Measurements from ENCODE around the gene OPA3.

OPA3 gene

GRCh38 chr19:45501730-45502014 is 82.9 kb downstream of the OPA3 start:
- no peak for DNase-seq (ENCODE audit: low spot score)

DNA sequence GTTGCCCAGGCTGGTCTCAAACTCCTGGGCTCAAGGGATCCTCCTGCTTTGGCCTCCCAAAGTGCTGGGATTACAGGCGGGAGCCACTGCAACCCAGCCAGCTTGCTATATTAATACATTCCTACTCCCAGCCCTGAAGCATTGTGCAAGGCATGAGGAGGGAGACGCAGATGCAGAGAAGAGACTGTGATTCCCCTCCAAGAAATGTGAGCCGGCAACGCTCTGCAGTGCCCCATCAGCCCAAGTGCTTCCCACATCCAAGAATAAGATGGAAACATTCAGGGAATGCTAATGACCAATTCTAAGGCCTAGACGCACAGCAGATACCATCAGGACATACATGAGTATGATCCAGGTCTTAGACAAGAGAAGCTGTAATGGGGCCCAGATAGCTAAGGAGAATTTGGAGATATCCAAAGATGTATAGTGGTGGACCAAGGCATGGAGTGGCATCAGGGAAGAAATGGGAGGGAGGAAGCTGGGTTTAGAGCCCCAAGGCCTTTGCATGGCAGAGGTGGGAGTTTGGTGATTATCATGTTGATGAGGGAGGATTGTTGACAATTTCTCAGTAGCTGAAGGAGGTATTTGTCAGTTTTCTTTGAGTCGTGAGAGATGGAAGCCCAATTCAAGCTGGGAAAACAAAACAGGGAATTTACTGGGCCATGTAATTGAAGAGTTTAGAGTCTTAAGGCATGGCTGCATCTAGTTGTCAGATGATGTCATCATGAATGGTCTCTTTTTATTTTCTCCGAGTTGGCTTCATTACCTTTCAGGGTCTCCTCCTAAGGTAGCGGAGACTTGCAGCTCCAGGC is 83.5 kb downstream of the OPA3 start:
- no peak for DNase-seq (ENCODE audit: low spot score)

DNA sequence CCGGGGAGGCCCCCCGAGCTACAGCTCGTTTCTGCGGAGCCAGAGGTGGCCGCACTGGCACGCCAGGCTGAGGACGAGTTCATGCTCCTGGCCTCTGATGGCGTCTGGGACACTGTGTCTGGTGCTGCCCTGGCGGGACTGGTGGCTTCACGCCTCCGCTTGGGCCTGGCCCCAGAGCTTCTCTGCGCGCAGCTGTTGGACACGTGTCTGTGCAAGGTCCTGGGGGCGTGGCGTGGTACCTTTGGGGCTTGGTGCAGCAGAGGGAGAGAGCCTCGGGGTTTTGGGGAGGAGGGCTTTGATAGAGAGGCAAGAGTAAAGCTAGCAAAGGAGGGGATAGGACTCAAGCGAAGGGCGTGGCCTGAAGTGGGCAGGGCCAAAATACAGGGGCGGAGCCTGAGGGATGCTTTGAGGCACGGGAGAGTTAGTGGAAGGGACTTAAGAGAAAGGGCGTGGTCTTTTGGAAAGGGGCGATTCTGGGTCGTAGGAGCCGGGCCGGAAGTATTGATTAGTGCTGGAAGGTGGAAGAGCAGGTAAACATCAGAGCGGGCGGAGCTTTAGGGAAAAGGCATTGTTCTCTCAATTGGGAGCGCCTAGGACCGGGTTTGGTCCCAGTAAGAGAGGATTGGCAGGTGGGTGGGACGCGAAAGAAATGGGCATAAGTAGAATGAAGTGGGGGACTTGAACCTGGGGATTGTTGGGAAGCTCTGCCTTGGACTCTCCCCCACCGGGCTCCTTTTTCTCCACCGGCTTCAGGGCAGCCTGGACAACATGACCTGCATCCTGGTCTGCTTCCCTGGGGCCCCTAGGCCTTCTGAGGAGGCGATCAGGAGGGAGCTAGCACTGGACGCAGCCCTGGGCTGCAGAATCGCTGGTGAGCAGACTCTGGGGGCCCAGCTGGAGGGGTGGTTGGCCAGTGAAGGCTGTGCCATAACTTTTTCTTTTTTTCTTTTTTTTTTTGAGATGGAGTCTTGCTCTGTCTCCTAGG is 85.1 kb downstream of the OPA3 start:
- DNase-seq (ENCODE audit: low spot score), result no peak

DNA sequence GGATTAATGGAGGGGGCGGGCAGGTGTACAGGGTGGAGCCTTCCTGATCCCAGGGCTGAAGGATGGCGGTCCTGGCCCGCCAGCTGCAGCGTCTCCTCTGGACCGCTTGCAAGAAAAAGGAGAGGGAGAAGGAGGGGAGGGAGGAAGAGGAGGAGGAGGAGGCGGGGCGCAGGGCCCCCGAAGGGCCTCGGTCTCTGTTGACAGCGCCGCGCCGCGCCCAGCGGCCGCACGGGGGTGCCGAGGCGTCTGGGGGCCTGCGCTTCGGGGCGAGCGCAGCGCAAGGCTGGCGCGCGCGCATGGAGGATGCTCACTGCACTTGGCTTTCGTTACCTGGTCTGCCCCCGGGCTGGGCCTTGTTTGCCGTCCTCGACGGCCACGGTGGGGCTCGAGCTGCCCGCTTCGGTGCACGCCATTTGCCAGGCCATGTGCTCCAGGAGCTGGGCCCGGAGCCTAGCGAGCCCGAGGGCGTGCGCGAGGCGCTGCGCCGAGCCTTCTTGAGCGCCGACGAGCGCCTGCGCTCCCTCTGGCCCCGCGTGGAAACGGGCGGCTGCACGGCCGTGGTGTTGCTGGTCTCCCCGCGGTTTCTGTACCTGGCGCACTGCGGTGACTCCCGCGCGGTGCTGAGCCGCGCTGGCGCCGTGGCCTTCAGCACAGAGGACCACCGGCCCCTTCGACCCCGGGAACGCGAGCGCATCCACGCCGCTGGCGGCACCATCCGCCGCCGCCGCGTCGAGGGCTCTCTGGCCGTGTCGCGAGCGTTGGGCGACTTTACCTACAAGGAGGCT is 86.0 kb downstream of the OPA3 start, which contains the start of gene PPM1N:
PPM1N (plus strand) TSS at position 33 of the 785 bp plus-strand sequence; CDS start at position 63, 30 bp downstream.
- DNase-seq (ENCODE audit: low spot score), result no peak

DNA sequence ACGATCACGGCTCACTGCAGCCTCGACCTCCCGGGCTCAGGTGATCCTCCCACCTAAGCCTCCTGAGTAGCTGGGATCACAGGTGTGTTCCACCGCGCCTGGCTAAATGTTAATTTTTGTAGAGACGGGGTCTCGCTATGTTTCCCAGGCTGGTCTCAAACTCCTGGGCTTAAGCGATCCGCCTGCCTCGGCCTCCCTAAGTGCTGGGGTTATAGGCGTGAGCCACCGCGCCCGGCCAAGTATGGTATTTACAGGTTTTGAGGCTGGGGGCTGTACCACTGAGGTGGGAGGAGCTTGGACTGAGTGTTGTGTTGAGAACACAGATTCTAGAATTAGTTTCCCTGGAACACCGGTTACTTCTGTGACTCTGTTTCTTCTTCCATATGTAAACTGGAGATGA is 86.8 kb downstream of the OPA3 start:
- DNase-seq (ENCODE audit: low spot score), result no peak

GRCh38 chr19:45496349-45496953 is 88.2 kb downstream of the OPA3 start:
- DNase-seq (ENCODE audit: low spot score), result no peak

DNA sequence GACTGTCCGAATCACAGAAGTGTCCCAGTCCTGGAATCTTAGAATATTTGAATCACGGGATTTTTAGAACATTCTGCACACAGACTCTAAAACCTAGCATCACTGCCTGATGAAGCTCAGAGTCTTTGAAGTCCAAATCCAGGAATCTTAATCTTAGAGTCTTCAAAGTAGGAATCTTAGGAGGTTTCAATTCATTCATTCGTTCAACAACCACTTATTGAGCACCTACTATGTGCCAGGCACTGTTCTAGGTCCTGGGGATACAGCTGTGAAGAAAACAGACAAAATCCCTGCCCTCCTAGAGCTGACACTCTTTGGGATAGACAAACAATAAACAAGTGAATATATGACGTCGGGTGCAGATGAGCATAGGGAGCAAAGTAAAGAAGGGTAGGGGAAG is 89.4 kb downstream of the OPA3 start:
- DNase-seq (ENCODE audit: low spot score), result no peak

- no peak for DNase-seq (ENCODE audit: low spot score)
These were observed 90.2 kb downstream of the OPA3 start for GRCh38 chr19:45494261-45494916.

GRCh38 chr19:45492627-45493470 is 91.8 kb downstream of the OPA3 start:
- no peak for DNase-seq (ENCODE audit: low spot score)

- no peak for DNase-seq (ENCODE audit: low spot score)
These were observed 92.4 kb downstream of the OPA3 start for GRCh38 chr19:45492137-45492626.

GRCh38 chr19:45489216-45489855 is 95.3 kb downstream of the OPA3 start:
- no peak for DNase-seq (ENCODE audit: low spot score)

DNA sequence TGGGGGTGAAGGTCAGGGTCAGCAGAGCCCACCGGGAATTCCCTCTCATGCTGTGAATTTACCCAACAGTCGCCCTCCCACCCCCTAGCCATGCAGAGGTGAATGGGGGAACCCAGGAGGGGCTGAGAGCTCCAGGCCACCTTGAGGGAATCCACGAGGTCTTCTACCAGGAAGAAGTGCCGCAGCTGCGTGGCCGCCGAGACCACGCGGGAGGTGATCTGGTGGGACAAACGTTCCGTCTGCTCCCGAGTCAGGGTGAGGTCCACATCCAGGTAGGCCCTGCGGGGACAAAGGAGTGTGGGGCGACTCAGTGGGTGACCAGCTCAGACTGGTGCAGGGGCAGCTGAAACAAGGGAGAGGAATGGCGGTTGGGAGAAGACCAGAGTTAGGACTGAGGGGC is 95.9 kb downstream of the OPA3 start:
- no peak for DNase-seq (ENCODE audit: low spot score)

DNA sequence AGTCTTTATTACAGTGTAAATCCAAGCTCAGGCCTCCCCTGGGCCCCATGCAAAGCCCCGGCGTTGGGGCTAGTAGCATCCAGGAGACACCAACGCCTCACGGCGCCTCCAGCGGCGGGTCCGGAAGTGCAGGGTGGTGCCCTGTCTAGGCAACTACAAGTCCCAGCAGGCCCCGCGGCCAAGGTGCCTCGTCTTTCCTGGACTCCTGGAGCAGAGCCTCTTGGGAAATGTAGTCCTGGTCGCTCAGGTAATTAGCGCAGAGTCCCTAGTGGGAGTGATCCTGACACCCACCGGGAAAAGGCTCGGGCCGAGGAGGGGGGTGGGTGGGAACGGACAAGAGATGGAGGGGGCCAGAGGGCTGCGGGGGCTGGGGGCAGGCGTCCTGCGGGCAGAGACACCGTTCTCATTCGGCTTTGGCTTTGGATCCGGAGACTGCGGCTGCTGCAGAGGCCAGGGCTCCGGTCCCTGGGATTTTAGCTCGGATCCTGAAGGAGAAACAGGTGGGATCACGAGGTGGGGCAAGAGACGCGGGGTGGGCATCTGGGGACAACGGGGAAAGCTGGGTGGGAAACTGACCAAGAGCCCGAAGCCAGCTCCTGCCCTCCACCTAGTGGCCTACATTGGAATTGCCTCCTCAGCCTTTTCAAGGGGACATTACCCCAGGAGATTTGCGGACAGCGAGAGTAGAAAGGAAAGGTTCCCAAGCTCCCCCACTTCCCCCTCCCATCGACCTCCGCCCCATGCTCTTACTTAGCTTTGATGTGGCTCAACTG is 99.1 kb downstream of the OPA3 start:
- DNase-seq (ENCODE audit: low spot score), result peak; percentile 91

DNA sequence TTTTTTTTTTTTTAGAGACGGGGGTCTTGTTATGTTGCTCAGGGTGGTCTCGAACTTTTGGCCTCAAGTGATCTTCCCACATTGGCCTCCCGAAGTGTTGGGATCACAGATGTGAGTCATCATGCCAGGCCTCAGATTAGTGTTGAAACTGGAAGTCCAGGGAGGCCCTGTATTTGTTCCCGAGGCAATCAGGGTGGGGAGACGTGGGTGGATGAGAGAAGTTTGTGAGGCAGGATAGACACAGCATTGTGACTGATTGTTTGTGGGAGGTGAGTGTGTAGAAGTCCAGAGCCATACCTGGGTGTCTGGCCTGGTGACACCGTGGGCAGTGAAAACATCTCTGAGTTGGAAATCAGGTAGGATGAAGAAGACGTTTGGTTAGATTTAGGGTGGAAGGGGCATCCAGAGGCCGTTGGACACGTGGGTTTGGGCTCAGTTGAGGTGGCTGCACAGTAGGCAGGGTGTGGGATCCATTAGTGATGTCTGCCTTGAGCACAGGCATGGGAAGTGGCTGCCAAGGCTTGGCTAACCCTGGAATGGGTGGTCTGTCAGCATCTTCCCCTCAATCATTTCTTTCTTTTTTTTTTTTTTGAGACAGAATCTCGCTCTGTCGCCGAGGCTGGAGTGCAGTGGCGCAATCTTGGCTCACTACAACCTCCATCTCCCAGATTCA is 100.2 kb downstream of the OPA3 start:
- no peak for DNase-seq (ENCODE audit: low spot score)

- DNase-seq (ENCODE audit: low spot score), result no peak
These were observed 101.6 kb downstream of the OPA3 start for GRCh38 chr19:45483033-45483432.

GRCh38 chr19:45478454-45479238 is 106.0 kb downstream of the OPA3 start:
- DNase-seq (ENCODE audit: low spot score), result peak; percentile 93

DNA sequence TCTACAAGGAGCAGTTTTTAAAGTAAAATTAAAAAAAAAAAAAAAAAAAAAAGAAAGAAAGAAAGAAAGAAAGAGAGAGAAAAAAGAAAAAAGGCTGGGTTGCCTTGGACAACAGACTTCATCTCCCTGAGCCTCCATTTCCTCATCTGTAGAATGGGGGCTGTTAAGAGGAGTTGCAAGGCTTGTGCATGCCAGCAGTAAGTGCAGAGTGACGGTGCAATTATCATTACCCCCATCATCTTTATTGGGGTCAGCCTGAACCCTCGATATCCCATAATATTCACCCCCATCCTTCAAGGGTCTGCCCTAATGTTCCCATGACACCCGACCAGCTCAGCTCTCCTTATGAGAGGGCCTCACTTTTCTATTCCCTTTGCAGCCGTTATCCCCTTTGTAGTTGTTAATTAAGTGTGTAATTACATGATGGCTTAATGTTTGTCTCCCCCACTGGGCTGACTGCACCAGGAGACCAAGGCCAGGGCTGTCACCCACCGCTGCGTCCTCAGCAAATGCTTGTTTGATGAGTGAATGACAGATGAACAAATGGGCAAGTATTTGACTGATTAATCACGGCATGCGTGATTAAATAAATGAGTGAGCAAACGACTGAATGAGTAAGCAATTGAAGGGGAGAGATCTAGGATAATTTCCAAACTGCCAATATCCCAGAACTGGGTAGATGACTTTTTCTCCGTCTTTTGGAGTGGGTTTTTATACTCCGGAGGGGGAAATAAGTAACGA is 106.7 kb downstream of the OPA3 start:
- no peak for DNase-seq (ENCODE audit: low spot score)

All from kidney capillary endothelial cell (primary cell).